GM12875 (cell line): Measurements from ENCODE around the gene LRRN2.

Source experiments
- H3K4me3 ChIP-seq: one replicate; pipeline ENCODE4 v1.5.1; 2011; ENCODE audit warnings: low read depth, low read length, control low read depth
- TF ChIP-seq, protein P1 (sequence below): IDR thresholded peaks from 2 replicates; pipeline ENCODE4 v1.5.1; 2011; ENCODE audit warnings: low read depth, mild to moderate bottlenecking, control low read depth, inconsistent platforms, low read length, moderate library complexity, borderline replicate concordance; ENCODE audit not compliant: insufficient read depth

The LRRN2 gene

DNA sequence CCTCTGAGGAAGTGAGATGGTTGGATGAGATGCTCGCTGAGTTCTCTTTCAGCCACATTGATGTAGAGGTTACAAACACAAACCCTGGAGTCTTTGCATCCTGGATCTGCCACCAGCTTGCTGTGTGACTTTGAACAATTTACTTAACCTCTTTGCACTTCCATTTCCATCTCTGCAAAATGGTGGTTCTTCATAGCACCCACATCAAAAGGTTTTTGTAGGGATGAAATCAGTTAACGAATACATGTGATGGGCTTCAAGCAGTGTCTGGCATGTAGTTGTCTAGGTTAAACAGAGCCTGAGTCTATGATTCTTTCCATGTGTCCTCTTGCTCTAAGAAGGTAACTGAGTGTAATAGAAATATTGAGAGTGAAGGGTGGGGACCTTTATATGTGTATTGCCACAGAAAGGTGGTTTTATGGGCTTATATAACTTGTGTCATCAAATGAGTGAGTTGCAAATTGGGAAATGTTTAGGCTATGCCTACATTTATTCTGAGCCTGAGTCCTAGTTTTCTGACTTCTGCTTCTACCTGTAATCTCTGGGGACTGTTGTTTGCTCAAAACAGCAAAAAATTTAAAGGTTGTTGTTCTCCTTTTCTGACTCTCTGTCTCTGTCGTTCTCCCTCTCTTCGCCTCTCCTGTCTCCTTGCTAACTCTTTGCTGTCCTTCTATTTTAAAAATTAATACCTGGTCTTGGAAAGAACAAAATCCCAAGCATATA lies 27.3 kb upstream of the LRRN2 start:
- TF ChIP-seq, protein P1, sequence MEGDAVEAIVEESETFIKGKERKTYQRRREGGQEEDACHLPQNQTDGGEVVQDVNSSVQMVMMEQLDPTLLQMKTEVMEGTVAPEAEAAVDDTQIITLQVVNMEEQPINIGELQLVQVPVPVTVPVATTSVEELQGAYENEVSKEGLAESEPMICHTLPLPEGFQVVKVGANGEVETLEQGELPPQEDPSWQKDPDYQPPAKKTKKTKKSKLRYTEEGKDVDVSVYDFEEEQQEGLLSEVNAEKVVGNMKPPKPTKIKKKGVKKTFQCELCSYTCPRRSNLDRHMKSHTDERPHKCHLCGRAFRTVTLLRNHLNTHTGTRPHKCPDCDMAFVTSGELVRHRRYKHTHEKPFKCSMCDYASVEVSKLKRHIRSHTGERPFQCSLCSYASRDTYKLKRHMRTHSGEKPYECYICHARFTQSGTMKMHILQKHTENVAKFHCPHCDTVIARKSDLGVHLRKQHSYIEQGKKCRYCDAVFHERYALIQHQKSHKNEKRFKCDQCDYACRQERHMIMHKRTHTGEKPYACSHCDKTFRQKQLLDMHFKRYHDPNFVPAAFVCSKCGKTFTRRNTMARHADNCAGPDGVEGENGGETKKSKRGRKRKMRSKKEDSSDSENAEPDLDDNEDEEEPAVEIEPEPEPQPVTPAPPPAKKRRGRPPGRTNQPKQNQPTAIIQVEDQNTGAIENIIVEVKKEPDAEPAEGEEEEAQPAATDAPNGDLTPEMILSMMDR = no peak
- no peak overlapping the region for H3K4me3 ChIP-seq

DNA sequence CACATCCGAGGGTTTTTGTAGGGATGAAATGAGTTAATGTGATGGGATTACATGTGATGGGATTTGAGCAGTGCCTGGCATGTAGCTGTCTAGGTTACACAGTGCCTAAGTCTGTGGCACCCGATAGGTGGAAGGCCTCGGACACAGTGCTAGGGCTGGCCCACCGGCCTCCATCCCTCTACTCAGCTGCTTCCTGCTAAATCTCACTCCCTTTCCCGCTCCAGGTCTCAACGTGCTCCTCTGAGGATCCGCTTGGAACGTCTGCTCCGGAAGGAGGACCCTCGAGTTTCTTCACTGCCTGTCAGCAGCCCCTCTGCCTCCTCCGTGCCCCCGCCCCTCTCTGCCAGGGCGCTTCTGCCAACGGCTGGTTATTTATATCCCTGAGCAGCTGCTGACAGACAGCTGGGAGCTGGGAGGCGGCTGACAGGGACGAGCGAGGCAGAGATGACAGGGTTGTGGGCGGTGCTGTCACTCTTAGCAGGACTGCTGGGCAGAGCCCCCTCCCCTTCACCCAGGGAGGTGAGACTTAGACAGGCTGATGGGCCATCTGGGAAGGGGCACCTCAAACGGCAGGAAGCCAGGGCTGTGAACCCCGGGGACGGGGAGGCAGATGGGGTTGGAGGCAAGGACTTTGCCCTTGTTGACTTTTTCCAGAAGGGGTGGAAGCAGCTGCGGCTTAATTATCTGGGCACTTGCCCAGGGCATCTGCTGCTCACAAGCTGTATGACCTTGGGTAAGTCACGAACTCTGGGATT lies 26.6 kb upstream of the LRRN2 start:
- TF ChIP-seq, protein P1 = no peak
- H3K4me3 ChIP-seq = no peak overlapping the region

DNA sequence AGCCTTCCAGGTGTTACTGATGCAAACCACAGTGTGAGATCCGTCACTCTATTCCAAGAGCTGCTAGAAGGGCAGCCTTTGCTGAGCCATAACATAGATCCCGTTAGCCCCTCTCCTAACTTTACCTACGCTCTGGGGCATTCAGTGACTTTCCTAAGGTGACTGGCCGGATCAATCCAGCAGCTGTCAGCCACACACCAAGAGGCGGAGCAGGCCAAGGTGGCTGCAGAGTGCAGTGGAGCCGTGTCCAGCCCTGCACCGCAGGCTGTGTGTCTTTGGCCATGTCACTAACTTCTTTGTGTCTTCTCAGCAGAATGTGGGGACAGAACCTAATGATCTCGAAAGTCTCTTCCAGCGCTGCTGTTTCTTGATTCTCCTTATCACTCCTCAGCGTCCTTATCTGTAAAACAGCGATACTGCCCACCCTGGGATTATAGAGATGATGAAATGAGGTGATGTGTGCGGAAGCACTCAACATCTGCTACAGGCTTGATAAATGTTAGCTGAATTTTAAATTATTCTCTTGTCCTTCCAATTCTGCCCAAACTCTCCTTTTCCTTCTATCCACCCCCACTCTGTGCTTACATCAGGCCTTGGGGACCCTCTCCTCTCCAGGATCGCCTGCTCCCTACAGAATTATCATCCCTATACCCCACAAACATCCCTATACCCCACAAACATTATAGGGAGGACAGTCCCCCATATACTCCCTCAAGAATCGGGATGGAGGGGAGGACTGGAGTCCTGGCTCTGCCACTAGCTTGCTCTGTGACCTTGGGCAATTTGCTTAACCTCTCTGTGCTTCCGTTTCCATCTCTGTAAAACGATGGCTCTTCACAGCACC lies 25.8 kb upstream of the LRRN2 start:
- no peak overlapping the region for H3K4me3 ChIP-seq
- TF ChIP-seq, protein P1 = no peak

DNA sequence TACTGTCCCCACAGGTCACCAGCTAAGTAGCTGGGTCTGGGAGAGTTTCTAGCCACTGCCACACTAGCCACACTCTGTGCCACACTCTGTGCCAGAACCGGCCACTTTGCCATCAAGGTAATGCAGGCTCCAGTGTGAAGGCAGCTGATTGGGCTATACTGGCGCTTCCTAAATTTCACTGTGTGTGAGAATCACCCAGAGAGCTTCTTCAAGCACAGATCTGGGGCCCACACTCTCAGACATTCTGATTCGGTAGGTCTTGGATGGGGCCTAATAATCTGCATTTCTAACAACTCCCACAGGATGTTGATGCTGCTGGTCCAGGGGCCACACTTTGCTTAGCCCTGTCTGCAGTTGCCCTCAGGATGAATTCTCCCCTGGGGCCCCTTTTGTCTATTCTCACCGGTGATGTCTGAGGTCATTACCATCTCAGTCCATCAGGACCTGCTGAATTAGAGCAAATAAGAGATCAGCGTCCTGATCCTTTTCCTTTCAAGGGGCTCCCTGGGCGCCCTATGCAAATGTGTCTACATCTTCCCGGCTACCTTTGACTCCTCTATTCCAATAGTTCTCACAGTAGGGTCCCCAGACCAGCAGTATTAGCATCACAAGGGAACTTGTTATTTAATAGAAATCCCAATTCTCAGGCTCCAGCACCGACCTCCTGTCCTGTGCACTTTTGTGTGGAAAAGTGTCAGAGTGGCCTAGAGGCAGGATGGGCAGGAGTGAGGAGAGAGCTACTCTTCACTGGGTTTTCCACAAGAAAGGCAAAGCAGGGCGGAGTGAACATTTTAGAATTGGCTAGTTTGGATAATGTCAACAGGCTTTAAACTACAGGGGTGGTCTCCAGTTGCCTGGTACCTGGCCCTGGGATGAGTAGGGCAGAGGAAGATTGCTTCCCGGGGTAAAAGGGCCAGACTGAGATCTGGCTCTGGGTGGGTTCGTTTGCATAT lies 24.7 kb upstream of the LRRN2 start:
- TF ChIP-seq, protein P1 = no peak
- no peak overlapping the region for H3K4me3 ChIP-seq

DNA sequence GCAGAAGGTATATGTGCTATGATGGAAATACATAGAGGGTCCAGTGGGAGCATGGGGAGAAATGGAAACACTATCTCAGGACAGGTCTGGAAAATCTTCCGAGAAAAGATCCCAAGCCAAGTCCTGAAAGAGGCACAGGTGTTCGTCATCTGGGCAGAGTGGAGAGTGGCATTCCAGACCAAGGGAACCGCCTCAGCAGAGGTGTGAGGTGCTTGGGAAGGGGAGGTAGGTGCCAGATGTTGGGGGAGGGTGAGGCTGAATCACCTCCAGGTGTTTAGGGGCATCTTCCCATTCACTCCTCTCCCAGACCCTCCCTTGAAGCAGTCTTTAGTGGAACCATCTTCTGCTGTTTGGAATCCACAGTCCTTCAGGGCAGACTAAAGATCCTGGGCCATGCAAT lies 23.5 kb upstream of the LRRN2 start:
- no peak overlapping the region for H3K4me3 ChIP-seq
- TF ChIP-seq, protein P1 = no peak

DNA sequence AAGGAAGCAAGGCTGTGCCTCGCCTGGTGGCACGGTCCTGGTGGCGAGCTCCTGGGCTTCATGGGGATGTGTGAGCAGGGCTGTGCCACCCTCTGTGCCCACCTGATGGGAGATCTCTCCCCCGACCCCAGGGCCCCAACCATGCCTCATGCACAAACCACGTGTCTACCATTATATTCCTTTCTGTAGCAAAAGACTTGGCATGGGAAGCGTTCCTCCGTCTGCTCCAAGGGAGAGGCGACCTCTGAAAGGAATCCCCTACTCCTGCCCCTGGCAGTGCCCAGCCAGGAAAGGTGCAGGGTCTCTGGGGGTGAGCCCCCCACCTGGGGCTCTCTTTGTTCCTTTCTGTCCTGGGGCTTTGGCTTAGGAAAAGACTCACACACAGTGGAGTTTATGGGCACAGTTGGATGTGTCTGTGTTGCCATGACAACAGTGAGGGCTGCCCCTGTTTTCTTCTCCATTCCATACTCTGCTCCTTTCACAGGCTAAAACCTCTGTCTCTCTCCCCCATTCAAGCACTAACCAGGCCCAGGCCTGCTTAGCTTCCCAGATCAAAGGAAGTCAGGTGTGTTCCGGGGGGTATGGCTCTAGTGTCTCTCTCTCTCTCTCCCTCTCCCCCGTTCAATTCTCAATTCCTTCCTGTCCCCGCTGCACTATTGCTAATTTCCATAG lies 21.4 kb upstream of the LRRN2 start:
- TF ChIP-seq, protein P1 = no peak
- H3K4me3 ChIP-seq = no peak overlapping the region
